Activated CD4-positive, alpha-beta T cell treated with anti-CD3 and anti-CD28 coated beads, Interleukin-2, Interleukin-6, amounts not matched to agents 100 ng/mL and 50 ng/mL, durations not matched to agents 16 hours and 8 hours (primary cell): Measurements from ENCODE around the gene FASN.

Experiments used
- DNase-seq: peaks from one replicate; pipeline ENCODE4 v3.0.0-alpha.2; 2020

FASN gene

GRCh38 chr17:82086941-82087906, 10.8 kb downstream of the FASN start:
- DNase-seq, result no peak

GRCh38 chr17:82085931-82086764, 11.9 kb downstream of the FASN start:
- DNase-seq, result no peak

- no peak for DNase-seq
Measured at GRCh38 chr17:82085031-82085861, 12.8 kb downstream of the FASN start.

- no peak for DNase-seq
Measured at GRCh38 chr17:82084373-82085030, 13.5 kb downstream of the FASN start.

- no peak for DNase-seq
Measured at GRCh38 chr17:82083533-82084359, 14.3 kb downstream of the FASN start.

GRCh38 chr17:82083009-82083408, 15.0 kb downstream of the FASN start:
- no peak for DNase-seq

GRCh38 chr17:82082456-82082855, 15.6 kb downstream of the FASN start:
- DNase-seq, result no peak

- DNase-seq, result no peak
Measured at GRCh38 chr17:82081966-82082365, 16.1 kb downstream of the FASN start.

- DNase-seq, result no peak
Measured at GRCh38 chr17:82081546-82081945, 16.5 kb downstream of the FASN start.

GRCh38 chr17:82080789-82081464, 17.1 kb downstream of the FASN start:
- no peak for DNase-seq

GRCh38 chr17:82080048-82080788, 17.8 kb downstream of the FASN start:
- DNase-seq, result no peak

GRCh38 chr17:82079001-82079677, 18.9 kb downstream of the FASN start:
- DNase-seq, result no peak

- no peak for DNase-seq
Measured at GRCh38 chr17:82078433-82078832, 19.6 kb downstream of the FASN start.

GRCh38 chr17:82077617-82078358, 20.2 kb downstream of the FASN start:
- DNase-seq, result no peak

GRCh38 chr17:82076785-82077591, 21.0 kb downstream of the FASN start:
- DNase-seq, result no peak

- DNase-seq, result no peak
Measured at GRCh38 chr17:82076018-82076784, 21.8 kb downstream of the FASN start.

GRCh38 chr17:82073446-82073845, 24.6 kb downstream of the FASN start:
- no peak for DNase-seq
